Suppressor macrophage treated with lipopolysaccharide for 1 hour (primary cell): ENCODE measurements around the gene CEP112.

Experiments
- DNase-seq, 3 donors: peaks; one replicate each; pipeline ENCODE4 v3.0.0-alpha.2; 2020 to 2022

The CEP112 gene

GRCh38 chr17:65920996-65921395, 270.9 kb downstream of the CEP112 start:
- DNase-seq = no peak

- DNase-seq = no peak
Observed at GRCh38 chr17:65918916-65919315, 273.0 kb downstream of the CEP112 start.

GRCh38 chr17:65918500-65918899, 273.4 kb downstream of the CEP112 start:
- no peak for DNase-seq

- no peak for DNase-seq
Observed at GRCh38 chr17:65917560-65917959, 274.4 kb downstream of the CEP112 start.

GRCh38 chr17:65916425-65916824, 275.5 kb downstream of the CEP112 start:
- DNase-seq = no peak

- DNase-seq = peak in 2 of 3 donors; percentile 0 to 37
Observed at GRCh38 chr17:65914784-65915342, 277.1 kb downstream of the CEP112 start.

GRCh38 chr17:65913326-65913850, 278.5 kb downstream of the CEP112 start:
- DNase-seq = no peak

GRCh38 chr17:65910836-65911235, 281.1 kb downstream of the CEP112 start:
- DNase-seq = no peak

GRCh38 chr17:65902831-65903522, 289.0 kb downstream of the CEP112 start:
- DNase-seq = no peak

- no peak for DNase-seq
Observed at GRCh38 chr17:65902155-65902554, 289.8 kb downstream of the CEP112 start.

GRCh38 chr17:65901394-65901793, 290.5 kb downstream of the CEP112 start:
- no peak for DNase-seq

- no peak for DNase-seq
Observed at GRCh38 chr17:65900216-65900615, 291.7 kb downstream of the CEP112 start.

GRCh38 chr17:65898651-65899050, 293.3 kb downstream of the CEP112 start:
- no peak for DNase-seq

- DNase-seq = no peak
Observed at GRCh38 chr17:65896889-65897288, 295.0 kb downstream of the CEP112 start.

- no peak for DNase-seq
Observed at GRCh38 chr17:65895969-65896368, 296.0 kb downstream of the CEP112 start.

GRCh38 chr17:65893692-65894279, 298.1 kb downstream of the CEP112 start:
- DNase-seq = no peak

GRCh38 chr17:65892912-65893377, 299.0 kb downstream of the CEP112 start:
- no peak for DNase-seq

GRCh38 chr17:65891231-65891735, 300.6 kb downstream of the CEP112 start:
- DNase-seq = no peak

- DNase-seq = no peak
Observed at GRCh38 chr17:65888649-65889048, 303.3 kb downstream of the CEP112 start.

GRCh38 chr17:65886315-65887245, 305.4 kb downstream of the CEP112 start:
- no peak for DNase-seq

GRCh38 chr17:65885541-65886312, 306.2 kb downstream of the CEP112 start:
- DNase-seq = no peak

- DNase-seq = no peak
Observed at GRCh38 chr17:65876985-65877384, 314.9 kb downstream of the CEP112 start.
